Measurements from ENCODE around the gene TMEM88. TPM values are rescaled to one million over a fixed set of nuclear protein-coding genes. Genes with fewer than 3 reads are reported as not detected.

Gene TMEM88
- total RNA-seq, 6 donors from 2014 or later, result 1.6 to 16.1 (median 9.3) TPM; not detected in 1

GRCh38 chr17:7888184-7888920, 33.5 kb downstream of the TMEM88 start, which contains the start of gene CHD3:
CHD3 (plus strand) TSS chr17:7888789; CDS start chr17:7889001, 212 bp downstream.
- DNase-seq, result peak; percentile 76 to 86

GRCh38 chr17:7889166-7889955, 34.5 kb downstream of the TMEM88 start:
- H3K9me3 ChIP-seq, result no peaks in the 10 kb centered on the region
- peak overlapping the region in 1 of 4 donors; percentile 96 for H3K4me3 ChIP-seq
- H3K27me3 ChIP-seq, result no peaks in the 10 kb centered on the region
- peak overlapping the region; percentile 89 to 96 (median 92) for H3K27ac ChIP-seq
- peak; percentile 45 to 90 (median 82) for TF ChIP-seq CTCF (IDR thresholded peaks at IDR 0.05)
- TF ChIP-seq EP300 (IDR thresholded peaks at IDR 0.05), result peak in 1 of 4 donors; percentile 82
- TF ChIP-seq POLR2A (IDR thresholded peaks at IDR 0.05), result peak in 1 of 4 donors; percentile 43
- peak; percentile 89 to 93 for TF ChIP-seq POLR2AphosphoS5 (IDR thresholded peaks at IDR 0.05)
- WGBS, 2 donors, result 28 to 29% methylated on average over 9 to 11 of the region's 11 CpGs
- DNase-seq (peak; percentile 90 to 98), ATAC-seq (ENCODE audit: low FRiP score in 2 of 2) (peak; percentile 73 to 90)
- peaks cover 9 to 38% (median 22%) of the 10 kb centered on the region in 4 donors for H3K36me3 ChIP-seq
- H3K4me1 ChIP-seq, result peaks cover 39 to 50% (median 47%) of the 10 kb centered on the region in 4 donors

More at GRCh38 chr17:7888184-7888920, 33.5 kb downstream of the TMEM88 start, which contains the start of gene CHD3:
- no peak for TF ChIP-seq CTCF (IDR thresholded peaks at IDR 0.05)
- peak in 2 of 4 donors; percentile 27 to 34 for TF ChIP-seq POLR2A (IDR thresholded peaks at IDR 0.05)
- peak; percentile 13 to 64 for TF ChIP-seq POLR2AphosphoS5 (IDR thresholded peaks at IDR 0.05)
- ATAC-seq (ENCODE audit: low FRiP score in 2 of 2), result peak; percentile 32 to 71
- Histone ChIP-seq H3K4me1 (peaks cover 39 to 53% (median 50%) of the 10 kb centered on the region in 4 donors), H3K36me3 (peaks cover 0 to 27% (median 12%) of the 10 kb centered on the region in 4 donors), H3K27ac (peak within 1 kb of the TSS; percentile 89 to 96 (median 92)), H3K27me3 (no peaks in the 10 kb centered on the region), H3K4me3 (peak within 1 kb of the TSS; percentile 34 to 96 (median 73)), H3K9me3 (no peaks in the 10 kb centered on the region)
- 8 to 30% methylated on average over 6 to 18 of the region's 18 CpGs for whole genome bisulfite sequencing, 2 donors

GRCh38 chr17:7893187-7893880, 38.5 kb downstream of the TMEM88 start:
- Histone ChIP-seq H3K4me1 (peaks cover 19 to 22% (median 20%) of the 10 kb centered on the region in 4 donors), H3K27ac (no peak overlapping the region), H3K4me3 (no peak overlapping the region), H3K9me3 (no peaks in the 10 kb centered on the region), H3K36me3 (peaks cover 21 to 75% (median 51%) of the 10 kb centered on the region in 4 donors), H3K27me3 (no peaks in the 10 kb centered on the region)
- TF ChIP-seq CTCF (IDR thresholded peaks at IDR 0.05) (no peak), EP300 (IDR thresholded peaks at IDR 0.05) (no peak), POLR2AphosphoS5 (IDR thresholded peaks at IDR 0.05) (no peak), POLR2A (IDR thresholded peaks at IDR 0.05) (no peak)
- DNase-seq (no peak), ATAC-seq (ENCODE audit: low FRiP score in 2 of 2) (no peak)
- 82 to 89% methylated on average over 15 of the region's 15 CpGs for WGBS, 2 donors

- no peak for TF ChIP-seq EP300 (IDR thresholded peaks at IDR 0.05)
- no peak for TF ChIP-seq CTCF (IDR thresholded peaks at IDR 0.05)
- TF ChIP-seq POLR2AphosphoS5 (IDR thresholded peaks at IDR 0.05), result no peak
- TF ChIP-seq POLR2A (IDR thresholded peaks at IDR 0.05), result no peak
- ATAC-seq (ENCODE audit: low FRiP score in 2 of 2), result no peak
- DNase-seq, result no peak
- H3K36me3 ChIP-seq, result peaks cover 24 to 84% (median 60%) of the 10 kb centered on the region in 4 donors
- no peak overlapping the region for H3K27ac ChIP-seq
- WGBS, 2 donors, result 90 to 92% methylated on average over 9 of the region's 9 CpGs
- H3K4me1 ChIP-seq, result peaks cover 10 to 13% (median 11%) of the 10 kb centered on the region in 4 donors
- no peak overlapping the region for H3K4me3 ChIP-seq
- H3K9me3 ChIP-seq, result no peaks in the 10 kb centered on the region
- H3K27me3 ChIP-seq, result no peaks in the 10 kb centered on the region
These were observed 39.4 kb downstream of the TMEM88 start for GRCh38 chr17:7894226-7894625.

Measured in upper lobe of left lung (tissue), 6 donors.